Smooth muscle cell of the brain vasculature (primary cell): ENCODE measurements around the gene GALNT14.

Source experiments
- DNase-seq: peaks from one replicate; pipeline ENCODE4 v3.0.0-alpha.2; 2012; ENCODE audit warnings: low read depth, low spot score

GALNT14 gene

DNA sequence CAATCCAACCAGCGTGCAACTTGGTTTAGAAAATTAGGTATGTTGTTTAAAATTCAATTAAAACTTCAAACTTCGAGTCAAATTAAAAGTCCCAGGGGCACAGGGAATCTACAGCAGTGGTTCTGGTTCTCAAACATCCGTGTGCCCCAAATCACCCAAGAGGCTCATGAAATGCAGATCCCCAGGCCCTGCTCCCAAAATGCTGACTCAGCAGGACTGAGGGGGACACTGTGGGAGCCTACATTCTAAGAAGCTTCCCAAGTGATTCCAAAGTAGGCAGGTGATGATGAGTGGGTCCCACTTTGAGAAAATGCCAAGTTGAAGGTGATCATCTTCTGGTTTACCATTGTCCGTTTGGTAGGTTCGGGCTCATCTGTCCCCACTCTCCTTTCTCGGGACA is 82.3 kb downstream of the GALNT14 start:
- no peak for DNase-seq

DNA sequence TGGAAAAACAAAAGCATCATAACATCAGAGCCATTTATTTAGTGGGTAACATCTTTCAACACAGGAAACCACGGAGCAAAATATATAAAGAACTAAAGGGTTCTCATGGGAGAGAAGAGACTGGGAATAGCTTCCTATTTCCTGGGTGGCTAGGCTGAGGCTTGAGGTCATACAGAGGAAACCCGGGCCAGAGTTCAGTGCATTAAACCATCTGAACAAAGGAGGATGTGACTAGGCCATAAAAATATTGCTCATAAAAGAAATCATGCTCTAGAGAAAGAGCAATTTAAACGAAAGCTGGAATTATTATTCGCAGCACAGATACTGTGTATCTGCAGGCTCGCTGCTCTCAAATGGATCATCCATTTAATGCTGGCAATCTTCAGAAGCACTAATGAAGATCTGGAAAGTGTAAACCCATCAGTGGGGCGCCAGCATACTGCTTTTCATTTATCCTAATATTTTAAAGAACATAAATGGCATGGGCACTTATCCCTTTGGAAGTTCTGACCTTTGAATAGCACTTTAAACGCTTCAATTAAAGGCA is 83.3 kb downstream of the GALNT14 start:
- no peak for DNase-seq

DNA sequence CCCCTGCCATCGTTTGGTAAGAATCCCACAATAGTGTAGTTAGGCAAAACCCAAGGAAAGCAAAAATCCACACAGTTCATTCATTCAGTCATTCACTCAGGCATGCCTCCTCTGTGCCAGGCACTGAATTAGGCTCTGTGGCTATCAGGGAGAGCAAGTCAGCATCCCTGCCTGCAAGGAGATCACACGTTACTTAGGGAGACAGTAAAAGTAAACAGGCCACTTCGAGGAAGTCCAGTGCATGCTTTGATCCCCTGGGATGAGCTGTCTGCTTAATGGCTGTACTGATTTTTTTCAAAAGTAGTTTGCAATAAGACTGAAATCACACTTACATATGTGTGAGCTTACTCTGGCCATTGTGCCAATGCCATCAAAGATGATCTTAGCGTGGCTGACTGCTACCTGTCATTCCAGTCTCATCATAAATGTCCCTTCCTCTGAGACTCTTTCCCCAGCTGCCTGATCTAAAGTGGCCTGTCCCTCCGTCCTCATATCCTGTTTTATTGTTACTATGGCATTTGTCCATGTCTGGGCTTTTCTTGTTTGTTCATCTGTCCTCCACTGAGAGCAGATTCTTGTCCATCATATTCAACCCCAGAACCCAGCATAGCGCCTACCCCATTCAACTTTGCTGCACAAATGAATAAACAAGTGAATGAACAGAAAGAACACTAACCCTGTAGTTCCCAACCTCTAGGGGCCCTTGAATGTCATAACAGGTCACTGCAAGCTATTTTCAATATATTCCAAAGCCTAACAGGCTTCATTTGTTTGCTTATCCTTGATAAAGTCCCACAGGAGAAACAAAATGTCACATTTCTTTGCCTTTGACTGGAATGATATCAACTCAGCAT is 84.1 kb downstream of the GALNT14 start:
- no peak for DNase-seq

DNA sequence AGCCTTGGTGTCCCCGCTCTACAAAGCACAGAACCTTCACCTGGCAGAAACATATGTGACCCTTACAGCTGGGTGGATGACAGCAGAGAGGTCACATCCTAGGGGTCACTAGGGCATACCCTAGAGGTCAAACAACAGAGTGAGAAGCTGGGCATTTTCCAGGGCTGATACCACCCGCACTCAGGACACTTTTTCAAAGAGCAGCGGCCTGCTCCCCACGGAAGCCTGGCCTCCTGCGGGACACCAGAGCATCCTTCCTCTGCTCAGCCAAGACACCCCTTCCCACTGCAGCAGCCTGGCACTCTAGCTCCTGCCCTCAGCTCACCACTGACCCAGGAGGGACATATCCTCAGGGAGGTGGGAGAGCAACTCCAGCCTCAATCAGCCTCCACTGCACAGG is 86.0 kb downstream of the GALNT14 start:
- DNase-seq: no peak

DNA sequence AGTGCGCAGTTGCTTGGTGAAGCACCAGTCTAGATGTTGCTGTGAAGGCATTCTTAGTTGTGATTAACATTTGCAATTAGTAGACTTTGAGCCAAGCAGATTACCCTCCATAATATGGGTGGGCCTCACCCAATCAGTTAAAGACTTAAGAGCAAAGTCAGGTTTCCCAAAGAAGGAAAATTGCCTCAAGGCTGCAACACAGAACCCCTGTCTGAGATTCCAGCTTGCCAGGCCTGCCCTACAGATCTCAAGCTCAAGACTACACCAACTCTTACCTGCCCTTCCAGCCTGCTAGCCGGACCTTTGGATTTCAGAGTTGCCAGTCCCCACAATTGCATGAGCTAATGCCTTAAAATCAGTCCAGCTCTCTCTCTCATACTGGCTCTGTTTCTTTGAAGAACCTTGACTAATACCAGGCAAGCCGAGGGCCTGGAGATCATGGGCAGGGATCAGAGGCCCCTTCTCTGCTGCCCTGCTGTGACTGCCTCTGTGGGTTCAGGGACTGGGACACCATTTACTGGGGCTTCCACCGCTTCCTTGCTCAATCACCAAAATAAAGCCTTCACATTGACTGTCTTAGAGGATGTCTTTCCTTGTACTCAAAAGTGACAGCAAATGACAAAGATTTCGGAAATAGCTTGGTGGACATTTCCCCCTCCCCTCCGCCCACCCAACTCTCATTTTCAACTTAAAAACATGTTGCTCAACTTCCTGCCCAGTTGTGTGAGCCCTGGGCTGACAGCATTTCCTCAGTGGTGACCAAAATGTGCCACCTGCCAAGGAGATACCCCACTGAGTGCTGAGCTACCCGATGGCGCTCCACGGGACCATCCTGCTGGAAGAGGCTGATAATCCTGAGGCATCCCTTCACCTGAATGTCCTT is 86.7 kb downstream of the GALNT14 start:
- DNase-seq: no peak

DNA sequence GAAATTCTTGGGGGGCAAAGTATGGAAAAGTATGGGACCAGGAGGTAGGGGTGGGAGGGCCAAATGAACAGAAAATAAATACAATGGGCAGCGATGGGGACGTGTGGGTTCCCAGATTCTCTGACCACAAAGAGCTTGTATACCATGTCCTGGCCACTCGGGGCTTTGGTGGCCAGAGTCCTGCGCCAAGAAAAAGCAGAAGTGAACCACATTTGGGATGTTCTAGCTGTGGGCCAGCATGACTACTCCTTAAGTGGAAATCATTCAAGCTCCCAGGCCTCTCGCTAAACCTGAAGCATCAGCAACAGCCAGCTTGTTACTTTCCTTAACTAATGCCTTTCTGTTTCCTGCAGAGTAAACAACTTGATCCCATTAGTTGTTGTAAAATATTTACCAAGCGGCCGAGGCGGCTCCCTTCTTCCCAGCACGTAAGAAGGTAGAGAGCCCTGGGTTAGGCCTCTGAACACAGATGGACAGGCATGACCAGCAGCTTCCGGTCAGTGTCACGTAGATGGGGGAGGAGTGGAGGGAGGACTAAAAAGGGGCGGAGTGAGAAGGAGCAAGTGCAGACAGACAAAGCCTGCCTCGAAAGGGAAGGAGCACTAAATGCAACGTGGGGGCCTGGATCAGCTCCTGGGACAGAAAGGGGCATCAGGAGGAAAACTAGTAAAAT is 88.2 kb downstream of the GALNT14 start:
- DNase-seq: no peak

DNA sequence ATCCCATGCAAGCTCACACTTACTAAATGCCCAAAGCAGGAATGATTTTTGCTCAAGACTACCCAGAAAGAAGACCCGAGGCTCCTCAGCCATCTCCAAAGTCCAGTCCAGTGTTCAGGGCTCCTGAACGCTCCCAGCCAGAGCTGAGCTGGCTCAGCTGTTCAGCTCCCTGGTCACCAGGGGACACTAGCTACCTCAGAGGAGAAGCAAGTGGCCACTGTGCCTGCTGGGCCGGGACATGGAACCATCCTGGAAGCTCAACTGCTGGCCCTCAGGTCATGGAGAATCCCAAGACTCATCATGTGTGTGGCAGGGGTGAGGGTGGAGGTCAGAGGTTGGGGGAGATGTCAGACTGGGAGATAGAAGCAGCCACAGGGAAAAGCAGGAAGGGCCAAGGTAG is 89.0 kb downstream of the GALNT14 start:
- DNase-seq: no peak

DNA sequence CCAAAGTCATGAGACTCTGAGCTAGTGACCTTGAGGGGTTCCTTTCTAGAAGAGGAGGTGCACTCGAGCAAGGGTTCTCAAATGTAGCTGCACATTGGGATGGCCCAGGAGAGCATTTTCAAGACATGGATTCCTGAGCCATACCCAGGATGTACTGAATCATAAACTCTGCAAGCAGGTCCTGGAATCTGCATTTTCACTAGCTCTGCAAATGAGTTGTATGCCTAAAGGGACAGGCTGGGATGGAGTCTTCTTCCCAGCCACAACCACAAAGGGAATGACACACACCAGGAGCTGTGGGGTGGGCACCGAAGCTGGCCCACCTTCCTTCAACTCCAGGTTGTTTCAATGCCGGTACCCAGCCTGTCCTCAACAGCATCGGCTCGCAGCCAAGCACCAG is 90.6 kb downstream of the GALNT14 start:
- no peak for DNase-seq

DNA sequence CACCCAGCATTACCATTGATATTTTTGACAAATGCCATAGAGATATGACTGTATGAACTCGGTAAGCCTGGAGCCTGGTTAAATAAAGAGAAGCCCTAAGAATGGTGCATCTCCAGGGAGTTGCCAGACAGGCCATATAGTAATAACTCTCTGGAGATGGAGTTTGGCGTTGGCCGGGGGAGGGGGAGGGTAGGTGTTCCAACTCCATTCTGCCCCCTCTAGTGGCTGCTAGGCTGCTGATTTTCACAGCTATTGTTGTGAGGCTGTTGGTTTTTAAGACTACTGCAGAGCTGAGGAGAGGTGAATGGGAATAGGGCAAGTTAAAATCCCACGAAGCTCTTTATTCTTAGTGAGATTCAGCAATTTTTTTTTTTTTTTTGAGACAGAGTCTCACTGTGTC is 99.9 kb downstream of the GALNT14 start:
- DNase-seq: no peak

DNA sequence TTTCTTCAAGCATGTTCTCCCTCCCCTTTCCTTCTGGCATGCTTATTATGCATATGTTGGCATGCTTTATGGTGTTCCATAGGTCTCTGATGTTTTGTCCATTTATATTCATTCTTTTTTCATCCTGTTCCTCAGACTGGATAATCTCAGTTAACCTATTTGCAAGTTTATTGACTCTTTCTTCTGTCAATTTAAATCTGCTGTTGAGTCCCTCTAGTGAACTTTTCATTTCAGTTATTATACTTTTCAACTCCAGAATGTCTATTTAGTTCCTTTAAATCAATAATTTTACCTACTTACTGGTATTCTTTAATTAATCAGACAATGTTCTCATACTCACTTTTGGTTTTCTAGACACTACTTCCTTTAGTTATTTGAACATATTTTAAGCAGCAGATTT is 101.2 kb downstream of the GALNT14 start:
- no peak for DNase-seq

DNA sequence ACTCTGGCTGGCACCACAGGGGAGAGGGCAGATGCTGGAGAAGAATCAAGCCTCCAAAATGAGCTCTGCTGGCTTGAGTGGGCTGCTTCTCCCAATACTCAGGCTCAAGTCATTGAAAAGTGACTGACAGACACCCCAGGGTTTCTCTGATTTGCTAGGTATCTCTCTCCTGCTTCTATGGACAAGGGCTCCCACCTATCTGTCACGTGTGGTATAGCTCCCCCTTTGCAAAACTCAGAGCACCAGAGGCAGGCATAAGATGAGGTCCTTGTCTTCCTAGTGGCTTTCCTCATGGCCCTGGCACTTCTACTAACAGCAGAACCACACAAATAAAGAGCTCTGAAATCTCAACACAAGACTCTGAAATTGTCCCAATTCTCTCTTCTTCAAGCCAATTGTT is 105.2 kb downstream of the GALNT14 start:
- DNase-seq: no peak

DNA sequence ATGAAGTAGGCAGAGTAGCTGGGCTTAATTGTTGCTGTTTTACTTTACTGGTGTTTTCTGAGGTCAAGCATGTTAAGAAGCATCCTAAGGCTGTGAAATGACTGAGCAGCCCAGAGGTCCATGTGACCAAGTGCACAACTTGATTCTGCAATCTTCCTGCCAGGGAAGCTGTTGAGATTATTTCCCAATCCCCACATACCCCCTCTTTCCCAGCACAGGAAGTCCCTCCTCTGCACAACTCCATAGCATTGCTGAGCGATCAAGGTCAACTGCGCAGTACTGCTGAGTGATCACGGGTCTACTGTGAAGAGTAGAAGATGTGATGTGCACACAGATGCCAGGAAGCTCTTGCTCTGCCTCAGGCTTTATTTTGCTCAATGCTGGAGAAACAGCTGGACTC is 105.8 kb downstream of the GALNT14 start:
- no peak for DNase-seq

DNA sequence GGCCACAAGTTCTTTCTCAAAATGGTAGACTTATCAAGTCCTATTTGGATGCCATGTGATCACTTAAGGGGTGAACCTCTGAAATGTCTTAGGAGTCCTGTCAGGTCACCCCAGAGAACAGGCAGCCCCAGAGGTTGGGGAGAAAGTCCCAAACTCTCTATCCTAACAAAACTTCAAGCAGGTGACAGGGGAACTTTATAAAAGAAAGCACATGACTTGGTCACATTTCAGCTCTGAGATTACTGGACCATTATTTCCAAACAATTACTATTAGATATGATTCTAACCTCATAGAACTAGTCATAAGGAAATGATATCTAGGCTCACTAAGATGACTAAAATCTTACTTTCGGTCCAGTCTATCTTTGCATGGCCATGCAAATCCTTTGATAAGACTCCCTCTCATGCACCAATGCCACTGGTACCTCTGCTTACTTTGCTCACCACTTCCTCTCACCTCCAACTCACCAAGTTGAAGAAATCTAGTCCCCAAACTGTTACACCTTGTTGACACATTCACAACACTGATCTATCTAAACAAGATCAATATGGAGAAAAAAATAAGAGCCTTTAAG is 107.0 kb downstream of the GALNT14 start:
- DNase-seq: no peak

DNA sequence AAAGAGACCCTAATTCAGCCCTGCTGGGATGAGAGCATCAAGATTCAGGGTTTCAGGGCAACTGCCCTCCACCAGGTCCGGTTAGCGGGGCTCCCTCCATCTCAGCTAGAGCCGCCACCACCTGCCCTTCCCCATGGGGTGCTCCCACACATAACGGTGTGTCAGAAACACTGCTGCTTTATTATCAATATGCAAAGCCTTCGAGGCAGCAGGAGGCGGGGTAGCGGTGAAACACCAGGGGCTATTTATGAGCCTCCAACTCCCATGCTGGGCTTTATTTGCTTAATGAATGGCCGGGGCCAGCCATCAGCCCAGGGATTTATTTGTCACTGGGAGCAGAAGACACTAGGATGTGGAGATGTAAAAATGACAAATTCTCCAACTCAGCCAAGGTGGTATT is 109.8 kb downstream of the GALNT14 start:
- no peak for DNase-seq

DNA sequence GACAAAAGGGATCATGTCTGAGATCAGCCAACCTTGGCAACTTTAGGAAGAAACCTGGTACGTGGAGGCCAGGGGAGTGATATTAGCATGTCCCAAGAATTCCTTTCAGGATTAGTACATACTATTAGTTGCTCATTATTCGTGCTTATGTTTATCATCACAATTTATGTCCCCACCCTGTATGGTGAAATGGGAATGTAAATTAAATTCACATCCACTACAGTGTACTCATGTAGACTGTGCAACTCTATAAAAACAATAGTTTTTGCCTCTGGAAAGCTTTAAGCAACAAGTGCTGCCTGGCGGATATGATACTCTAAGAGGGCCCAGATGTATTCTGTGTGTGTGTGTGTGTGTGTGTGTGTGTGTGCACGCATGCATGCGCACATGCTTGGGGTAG is 110.7 kb downstream of the GALNT14 start:
- no peak for DNase-seq

DNA sequence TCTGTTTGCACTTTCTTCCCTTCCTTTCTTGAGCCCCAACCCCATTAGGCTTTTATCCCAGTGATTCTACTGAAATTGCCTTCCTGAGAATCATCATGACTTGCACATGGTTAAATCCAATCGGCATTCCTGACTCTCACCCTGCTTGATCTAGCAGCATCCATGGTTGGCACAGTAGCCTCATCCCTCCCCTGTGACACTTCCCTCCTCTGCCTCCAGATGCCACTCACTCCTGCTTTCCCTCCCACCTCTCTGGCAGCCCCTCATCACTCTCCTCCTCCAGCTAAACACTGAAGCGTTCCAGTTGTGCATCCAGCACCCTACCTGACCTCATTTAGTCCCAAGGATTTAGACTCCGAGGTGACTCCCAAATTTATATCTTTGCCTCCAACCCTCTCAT is 114.7 kb downstream of the GALNT14 start:
- DNase-seq: no peak

DNA sequence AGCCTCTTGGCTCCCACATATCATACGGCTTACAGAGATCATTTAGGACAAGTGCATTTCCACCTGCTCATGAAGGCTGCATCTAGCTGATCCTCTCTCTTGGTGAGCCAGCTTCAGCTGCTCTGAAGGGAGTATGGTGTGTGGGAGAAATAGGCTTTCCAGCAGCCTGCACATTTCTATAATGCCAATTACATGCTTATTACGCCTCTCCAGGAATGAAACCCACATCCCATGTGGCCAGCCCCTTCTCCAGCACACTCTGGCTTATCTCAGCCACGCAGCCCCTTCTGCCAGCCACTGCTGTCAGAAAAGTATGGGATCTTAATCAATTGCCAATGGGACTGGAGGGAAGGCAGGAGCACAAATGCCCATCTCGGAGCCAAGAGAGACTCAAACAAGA is 117.5 kb downstream of the GALNT14 start:
- no peak for DNase-seq

DNA sequence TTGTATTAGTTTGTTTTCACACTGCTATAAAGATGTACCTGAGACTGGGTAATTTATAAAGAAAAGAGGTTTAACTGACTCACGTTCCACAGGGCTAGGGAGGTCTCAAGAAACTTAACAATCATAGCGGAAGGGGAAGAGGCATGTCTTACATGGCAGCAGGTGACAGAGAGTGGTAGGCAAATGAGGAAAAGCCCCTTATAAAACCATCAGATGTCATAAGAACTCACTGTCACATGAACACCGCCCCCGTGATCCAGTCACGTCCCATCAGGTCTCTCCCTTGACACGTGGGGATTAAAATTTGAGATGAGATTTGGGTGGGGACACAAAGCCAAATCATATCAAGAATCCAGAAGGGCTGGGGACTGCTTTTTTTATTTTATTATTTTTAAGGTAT is 120.0 kb downstream of the GALNT14 start:
- no peak for DNase-seq

DNA sequence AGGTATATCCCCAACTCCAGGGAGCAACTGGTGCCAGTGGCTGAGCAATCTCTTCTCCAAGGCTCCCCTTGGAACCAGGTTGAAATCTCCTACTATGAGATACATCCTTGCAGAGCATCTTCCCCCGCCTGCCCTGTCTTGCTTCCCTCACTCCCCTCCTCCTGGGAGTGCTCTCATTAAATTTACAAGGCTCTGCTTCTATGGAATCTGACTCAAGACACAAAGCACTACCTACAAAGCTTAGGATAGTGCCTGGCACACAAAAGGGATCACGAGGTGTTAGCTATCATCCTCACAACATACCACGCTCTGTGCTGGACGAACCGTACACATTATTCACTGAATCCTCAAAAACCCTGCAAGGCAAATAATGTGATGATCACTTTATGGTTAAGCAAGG is 121.6 kb downstream of the GALNT14 start:
- DNase-seq: no peak

DNA sequence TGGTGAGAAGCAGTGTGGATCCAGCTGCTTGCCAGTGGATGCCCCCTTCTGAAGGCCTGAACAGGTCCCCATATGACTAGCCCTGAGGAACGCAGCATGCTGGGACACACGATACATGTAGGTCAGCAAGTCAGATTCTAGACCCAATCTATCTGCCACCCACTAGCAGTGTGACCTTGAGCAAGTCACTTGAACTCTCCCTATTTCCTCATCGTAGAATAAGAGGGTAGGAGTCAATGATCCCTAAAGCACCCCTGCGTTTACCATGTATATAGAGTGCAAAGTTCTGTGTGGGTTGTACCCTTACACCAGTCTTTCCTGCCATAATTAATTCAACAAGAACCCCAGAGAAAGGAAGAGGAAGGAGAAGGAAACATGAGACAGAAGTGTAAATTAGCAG is 123.7 kb downstream of the GALNT14 start:
- no peak for DNase-seq

DNA sequence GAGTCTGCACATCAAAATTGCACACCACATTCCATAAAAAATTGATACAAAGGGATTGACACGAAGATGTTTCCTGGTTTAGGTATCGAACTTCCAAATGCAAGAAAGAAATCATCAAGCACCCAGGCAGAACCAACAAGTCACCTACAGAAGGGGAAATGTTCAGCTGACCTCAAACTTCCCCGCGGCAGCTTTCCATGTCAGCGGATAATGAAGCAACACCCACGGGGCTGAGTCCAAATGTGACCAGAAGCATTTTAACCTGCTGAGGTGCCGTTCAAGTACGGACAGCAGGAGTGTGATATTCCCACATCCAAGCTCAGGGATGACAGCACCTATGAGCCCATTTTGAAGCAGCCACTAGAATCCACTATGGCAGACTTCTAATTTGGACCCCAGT is 124.9 kb downstream of the GALNT14 start:
- DNase-seq: no peak

DNA sequence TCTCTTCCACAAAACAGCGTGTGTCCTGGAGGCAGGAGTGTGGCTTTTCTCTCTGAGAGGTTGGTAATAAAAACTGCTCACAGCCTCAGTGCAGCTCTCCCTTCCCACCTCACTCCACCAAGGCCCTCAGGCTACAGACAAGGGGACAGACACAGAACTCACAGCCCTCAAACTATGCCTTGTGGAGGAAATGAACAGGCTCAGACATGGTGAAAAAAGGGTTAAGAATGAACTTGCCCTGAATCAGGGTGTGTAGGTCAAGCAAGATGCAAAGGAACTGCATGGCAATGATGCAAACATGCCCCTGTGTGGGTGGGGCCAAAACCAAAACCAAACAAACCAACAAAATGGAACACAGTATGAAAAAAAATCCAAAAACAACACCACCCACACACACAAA is 125.8 kb downstream of the GALNT14 start:
- DNase-seq: no peak
